HepG2 (cell line): ENCODE measurements around the gene GGT1. TPM values are rescaled to one million over a fixed set of nuclear protein-coding genes. Genes with fewer than 3 reads are reported as not detected.
A peak's percentile ranks its signal among the peaks of the same experiment; 100 is the strongest.

Experiments
- ARNT ChIP-seq: fragments of 450-650 bp; IDR thresholded peaks from 2 replicates; pipeline ENCODE4 v1.6.1; 2017
- ARNT2 ChIP-seq: sonication (generic); formaldehyde crosslinking; IDR thresholded peaks from 2 replicates; pipeline ENCODE4 v1.8.0; 2022; ENCODE audit warnings: mild to moderate bottlenecking, low read depth, missing genetic modification reagents, moderate library complexity
- GFI1 ChIP-seq: sonication (generic); formaldehyde crosslinking; IDR thresholded peaks from 2 replicates; pipeline ENCODE4 v1.5.0; 2020; ENCODE audit warnings: missing genetic modification reagents, mild to moderate bottlenecking, borderline replicate concordance
- HOXA5 ChIP-seq: sonication (generic); formaldehyde crosslinking; IDR thresholded peaks from 2 replicates; pipeline ENCODE4 v1.4.0; 2020; ENCODE audit warnings: missing genetic modification reagents
- KLF11 ChIP-seq: IDR thresholded peaks from 2 replicates; pipeline ENCODE4 v1.6.1; 2016; ENCODE audit warnings: missing compliant biosample characterization
- KLF13 ChIP-seq: sonication (generic); formaldehyde crosslinking; IDR thresholded peaks from 2 replicates; pipeline ENCODE4 v1.4.0; 2020; ENCODE audit warnings: mild to moderate bottlenecking, missing genetic modification reagents
- MIXL1 ChIP-seq: IDR thresholded peaks from 2 replicates; pipeline ENCODE4 v1.6.1; 2016
- MTA3 ChIP-seq: sonication (generic); formaldehyde crosslinking; IDR thresholded peaks from 2 replicates; pipeline ENCODE4 v1.4.0; 2020; ENCODE audit warnings: missing genetic modification reagents
- MYC ChIP-seq: sonication (generic); formaldehyde crosslinking; IDR thresholded peaks from 2 replicates; pipeline ENCODE4 v1.9.0; 2021; ENCODE audit warnings: missing genetic modification reagents, borderline replicate concordance
- NAIF1 ChIP-seq: sonication (generic); formaldehyde crosslinking; IDR thresholded peaks from 2 replicates; pipeline ENCODE4 v1.5.0; 2020; ENCODE audit warnings: mild to moderate bottlenecking, missing genetic modification reagents, borderline replicate concordance
- PHF20 ChIP-seq: sonication (generic); formaldehyde crosslinking; IDR thresholded peaks from 2 replicates; pipeline ENCODE4 v1.5.0; 2020; ENCODE audit warnings: mild to moderate bottlenecking, missing genetic modification reagents
- RXRB ChIP-seq: IDR thresholded peaks from 2 replicates; pipeline ENCODE4 v1.6.1; 2016; ENCODE audit warnings: borderline replicate concordance, missing genetic modification reagents, missing compliant biosample characterization
- SETDB1 ChIP-seq: sonication (generic); formaldehyde crosslinking; IDR thresholded peaks from 2 replicates; pipeline ENCODE4 v1.5.1; 2020; ENCODE audit warnings: missing genetic modification reagents, mild to moderate bottlenecking, borderline replicate concordance
- SIN3B ChIP-seq: fragments of 150-350 bp; IDR thresholded peaks from 2 replicates; pipeline ENCODE4 v1.6.1; 2014; ENCODE audit warnings: low read length
- SRSF4 ChIP-seq: fragments of 200-400 bp; formaldehyde crosslinking; IDR thresholded peaks from one replicate; pipeline ENCODE4 v1.6.1; 2018; ENCODE audit warnings: mild to moderate bottlenecking, low read depth, low read length, moderate library complexity; ENCODE audit not compliant: poor library complexity, severe bottlenecking
- ZNF530 ChIP-seq: sonication (generic); formaldehyde crosslinking; IDR thresholded peaks from 2 replicates; pipeline ENCODE4 v1.5.0; 2020; ENCODE audit warnings: low read depth, mild to moderate bottlenecking, missing genetic modification reagents
- polyA plus RNA-seq, 8 experiments: library from polyadenylated mRNA; depleted of rRNA in 3 of 8; stranded (reverse) in 7 of 8; unstranded in 1 of 8; fragments of >200 nt; fragmentation: Illumina TruSeq in 4 of 8; extraction: Trizol in 4 of 8; gene quantifications; 2 replicates each; pipeline versions ENCODE4 v1.2.1 to v1.2.3, GENCODE V29; 2011 to 2016; ENCODE audit warnings: low read depth in 4 of 8, missing spikeins in 1 of 8, mixed read lengths in 1 of 8; ENCODE audit not compliant: insufficient read depth in 1 of 8
- total RNA-seq, 5 experiments: library from RNA; depleted of rRNA; stranded (reverse); fragments of >200 nt; fragmentation: Illumina TruSeq; extraction: Trizol; gene quantifications; 2 replicates each; pipeline ENCODE4 v1.2.3, GENCODE V29; 2016; ENCODE audit warnings: low read depth in 1 of 5
- TF ChIP-seq, protein P1 (sequence below): conservative IDR thresholded peaks from 2 replicates; pipeline ENCODE4 v1.6.1; 2018; ENCODE audit warnings: missing genetic modification reagents
- TF ChIP-seq, protein P2 (sequence below): sonication (generic); formaldehyde crosslinking; IDR thresholded peaks from 2 replicates; pipeline ENCODE4 v1.4.0; 2020; ENCODE audit warnings: mild to moderate bottlenecking, missing genetic modification reagents
- TF ChIP-seq, protein P3 (sequence below): sonication (generic); formaldehyde crosslinking; IDR thresholded peaks from 2 replicates; pipeline ENCODE4 v1.4.0; 2020; ENCODE audit warnings: missing genetic modification reagents
- TF ChIP-seq, protein P4 (sequence below): sonication (generic); formaldehyde crosslinking; IDR thresholded peaks from 2 replicates; pipeline ENCODE4 v1.8.1; 2023; ENCODE audit warnings: mild to moderate bottlenecking, inconsistent platforms, moderate library complexity, missing genetic modification reagents, borderline replicate concordance
- TF ChIP-seq, protein P5 (sequence below): sonication (generic); formaldehyde crosslinking; conservative IDR thresholded peaks from 2 replicates; pipeline ENCODE4 v1.8.1; 2023; ENCODE audit warnings: missing genetic modification reagents

The GGT1 gene
- total and polyA plus RNA-seq, 2 of the 13 experiments (the other 11 are each of a cell fraction or from before 2014, with no cell fraction given), result 29.9 to 103 TPM

DNA sequence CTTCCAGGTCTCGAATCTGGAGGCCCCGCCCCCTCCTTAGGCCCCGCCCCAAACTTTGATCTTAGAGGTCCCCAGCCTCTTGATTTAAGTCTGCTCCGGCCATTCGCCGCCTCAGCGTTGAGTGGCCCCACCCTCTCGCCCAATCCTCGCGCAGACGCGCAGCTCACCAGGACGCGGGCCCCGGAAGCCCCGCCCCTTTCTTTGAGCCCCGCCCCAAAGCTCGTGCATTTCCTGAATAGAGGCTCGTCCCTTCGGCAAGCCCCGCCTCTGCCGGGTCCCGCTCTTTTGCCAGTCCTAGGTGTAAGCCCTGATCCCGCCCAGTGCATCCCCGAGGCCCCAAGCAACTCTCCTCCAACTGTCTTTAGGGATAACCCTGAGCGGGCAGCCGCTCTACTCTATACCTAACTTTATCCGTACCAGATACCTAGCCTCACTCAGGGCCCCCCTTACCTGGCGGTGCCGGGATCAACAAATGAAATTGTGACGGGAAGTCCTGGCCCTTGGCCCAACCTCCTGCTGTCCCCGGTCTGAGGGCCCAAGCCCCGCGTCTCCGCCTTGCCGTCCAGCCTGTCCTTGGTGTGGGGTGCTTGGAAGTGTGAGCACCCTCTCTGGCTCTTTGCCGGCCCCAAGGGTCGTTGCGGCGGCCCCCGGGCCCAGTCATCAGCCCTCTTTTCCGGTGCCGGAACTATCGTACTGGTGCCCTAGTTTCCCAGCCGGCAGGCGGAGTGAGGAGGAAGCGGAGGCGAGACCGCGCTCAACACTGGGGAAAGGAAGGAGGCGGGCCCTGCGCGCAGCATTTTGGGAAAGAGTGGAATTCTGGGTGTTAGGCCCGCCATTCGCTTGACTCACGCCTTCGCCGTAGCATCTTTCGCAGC lies 47.6 kb upstream of the GGT1 start, which contains the start of gene SNRPD3 (continued):
- TF ChIP-seq RXRB (CRISPR knock-in tag), result peak; percentile 81
- TF ChIP-seq NAIF1 (CRISPR knock-in tag), result peak; percentile 98
- TF ChIP-seq, protein P1, sequence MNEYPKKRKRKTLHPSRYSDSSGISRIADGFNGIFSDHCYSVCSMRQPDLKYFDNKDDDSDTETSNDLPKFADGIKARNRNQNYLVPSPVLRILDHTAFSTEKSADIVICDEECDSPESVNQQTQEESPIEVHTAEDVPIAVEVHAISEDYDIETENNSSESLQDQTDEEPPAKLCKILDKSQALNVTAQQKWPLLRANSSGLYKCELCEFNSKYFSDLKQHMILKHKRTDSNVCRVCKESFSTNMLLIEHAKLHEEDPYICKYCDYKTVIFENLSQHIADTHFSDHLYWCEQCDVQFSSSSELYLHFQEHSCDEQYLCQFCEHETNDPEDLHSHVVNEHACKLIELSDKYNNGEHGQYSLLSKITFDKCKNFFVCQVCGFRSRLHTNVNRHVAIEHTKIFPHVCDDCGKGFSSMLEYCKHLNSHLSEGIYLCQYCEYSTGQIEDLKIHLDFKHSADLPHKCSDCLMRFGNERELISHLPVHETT (CRISPR knock-in tag), result peak; percentile 96
- TF ChIP-seq ZNF530, result no peak
- TF ChIP-seq SIN3B, result peak; percentile 78
- TF ChIP-seq, protein P2, sequence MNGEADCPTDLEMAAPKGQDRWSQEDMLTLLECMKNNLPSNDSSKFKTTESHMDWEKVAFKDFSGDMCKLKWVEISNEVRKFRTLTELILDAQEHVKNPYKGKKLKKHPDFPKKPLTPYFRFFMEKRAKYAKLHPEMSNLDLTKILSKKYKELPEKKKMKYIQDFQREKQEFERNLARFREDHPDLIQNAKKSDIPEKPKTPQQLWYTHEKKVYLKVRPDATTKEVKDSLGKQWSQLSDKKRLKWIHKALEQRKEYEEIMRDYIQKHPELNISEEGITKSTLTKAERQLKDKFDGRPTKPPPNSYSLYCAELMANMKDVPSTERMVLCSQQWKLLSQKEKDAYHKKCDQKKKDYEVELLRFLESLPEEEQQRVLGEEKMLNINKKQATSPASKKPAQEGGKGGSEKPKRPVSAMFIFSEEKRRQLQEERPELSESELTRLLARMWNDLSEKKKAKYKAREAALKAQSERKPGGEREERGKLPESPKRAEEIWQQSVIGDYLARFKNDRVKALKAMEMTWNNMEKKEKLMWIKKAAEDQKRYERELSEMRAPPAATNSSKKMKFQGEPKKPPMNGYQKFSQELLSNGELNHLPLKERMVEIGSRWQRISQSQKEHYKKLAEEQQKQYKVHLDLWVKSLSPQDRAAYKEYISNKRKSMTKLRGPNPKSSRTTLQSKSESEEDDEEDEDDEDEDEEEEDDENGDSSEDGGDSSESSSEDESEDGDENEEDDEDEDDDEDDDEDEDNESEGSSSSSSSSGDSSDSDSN (CRISPR knock-in tag), result peak; percentile 87
- TF ChIP-seq, protein P3, sequence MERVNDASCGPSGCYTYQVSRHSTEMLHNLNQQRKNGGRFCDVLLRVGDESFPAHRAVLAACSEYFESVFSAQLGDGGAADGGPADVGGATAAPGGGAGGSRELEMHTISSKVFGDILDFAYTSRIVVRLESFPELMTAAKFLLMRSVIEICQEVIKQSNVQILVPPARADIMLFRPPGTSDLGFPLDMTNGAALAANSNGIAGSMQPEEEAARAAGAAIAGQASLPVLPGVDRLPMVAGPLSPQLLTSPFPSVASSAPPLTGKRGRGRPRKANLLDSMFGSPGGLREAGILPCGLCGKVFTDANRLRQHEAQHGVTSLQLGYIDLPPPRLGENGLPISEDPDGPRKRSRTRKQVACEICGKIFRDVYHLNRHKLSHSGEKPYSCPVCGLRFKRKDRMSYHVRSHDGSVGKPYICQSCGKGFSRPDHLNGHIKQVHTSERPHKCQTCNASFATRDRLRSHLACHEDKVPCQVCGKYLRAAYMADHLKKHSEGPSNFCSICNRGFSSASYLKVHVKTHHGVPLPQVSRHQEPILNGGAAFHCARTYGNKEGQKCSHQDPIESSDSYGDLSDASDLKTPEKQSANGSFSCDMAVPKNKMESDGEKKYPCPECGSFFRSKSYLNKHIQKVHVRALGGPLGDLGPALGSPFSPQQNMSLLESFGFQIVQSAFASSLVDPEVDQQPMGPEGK, result peak; percentile 68
- no peak for TF ChIP-seq ARNT
- TF ChIP-seq, protein P4, sequence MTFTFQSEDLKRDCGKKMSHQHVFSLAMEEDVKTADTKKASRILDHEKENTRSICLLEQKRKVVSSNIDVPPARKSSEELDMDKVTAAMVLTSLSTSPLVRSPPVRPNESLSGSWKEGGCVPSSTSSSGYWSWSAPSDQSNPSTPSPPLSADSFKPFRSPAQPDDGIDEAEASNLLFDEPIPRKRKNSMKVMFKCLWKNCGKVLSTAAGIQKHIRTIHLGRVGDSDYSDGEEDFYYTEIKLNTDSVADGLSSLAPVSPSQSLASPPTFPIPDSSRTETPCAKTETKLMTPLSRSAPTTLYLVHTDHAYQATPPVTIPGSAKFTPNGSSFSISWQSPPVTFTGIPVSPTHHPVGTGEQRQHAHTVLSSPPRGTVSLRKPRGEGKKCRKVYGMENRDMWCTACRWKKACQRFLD (CRISPR knock-in tag), result peak; percentile 70; the same call in 1 of the 2 replicates
- TF ChIP-seq ARNT2, result peak; percentile 83
- TF ChIP-seq MYC, result peak; percentile 90
- TF ChIP-seq PHF20 (CRISPR knock-in tag), result peak; percentile 95
- TF ChIP-seq MTA3, result peak; percentile 7; the same call in 1 of the 2 replicates
- TF ChIP-seq MIXL1 (CRISPR knock-in tag), result peak; percentile 91
- TF ChIP-seq SETDB1 (CRISPR knock-in tag), result 0 out of 2 replicates have a peak, but pooled peaks have one; percentile 75
- peak; percentile 77; the same call in 1 of the 2 replicates for TF ChIP-seq HOXA5 (CRISPR knock-in tag)
- TF ChIP-seq SRSF4, result no peak
- no peak; the same call in 1 of the 2 replicates for TF ChIP-seq KLF13 (CRISPR knock-in tag)
- TF ChIP-seq, protein P5, sequence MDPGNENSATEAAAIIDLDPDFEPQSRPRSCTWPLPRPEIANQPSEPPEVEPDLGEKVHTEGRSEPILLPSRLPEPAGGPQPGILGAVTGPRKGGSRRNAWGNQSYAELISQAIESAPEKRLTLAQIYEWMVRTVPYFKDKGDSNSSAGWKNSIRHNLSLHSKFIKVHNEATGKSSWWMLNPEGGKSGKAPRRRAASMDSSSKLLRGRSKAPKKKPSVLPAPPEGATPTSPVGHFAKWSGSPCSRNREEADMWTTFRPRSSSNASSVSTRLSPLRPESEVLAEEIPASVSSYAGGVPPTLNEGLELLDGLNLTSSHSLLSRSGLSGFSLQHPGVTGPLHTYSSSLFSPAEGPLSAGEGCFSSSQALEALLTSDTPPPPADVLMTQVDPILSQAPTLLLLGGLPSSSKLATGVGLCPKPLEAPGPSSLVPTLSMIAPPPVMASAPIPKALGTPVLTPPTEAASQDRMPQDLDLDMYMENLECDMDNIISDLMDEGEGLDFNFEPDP (CRISPR knock-in tag), result no peak
- peak; percentile 75; the same call in 1 of the 2 replicates for TF ChIP-seq GFI1
- TF ChIP-seq KLF11 (CRISPR knock-in tag), result peak; percentile 68; the same call in 1 of the 2 replicates
